ENCODE results near the gene PARD3B. TPM values are rescaled to one million over a fixed set of nuclear protein-coding genes. Genes with fewer than 3 reads are reported as not detected.

PARD3B gene
- total and polyA plus RNA-seq, 2 donors from 2014 or later: 5.3 to 29.6 TPM

DNA sequence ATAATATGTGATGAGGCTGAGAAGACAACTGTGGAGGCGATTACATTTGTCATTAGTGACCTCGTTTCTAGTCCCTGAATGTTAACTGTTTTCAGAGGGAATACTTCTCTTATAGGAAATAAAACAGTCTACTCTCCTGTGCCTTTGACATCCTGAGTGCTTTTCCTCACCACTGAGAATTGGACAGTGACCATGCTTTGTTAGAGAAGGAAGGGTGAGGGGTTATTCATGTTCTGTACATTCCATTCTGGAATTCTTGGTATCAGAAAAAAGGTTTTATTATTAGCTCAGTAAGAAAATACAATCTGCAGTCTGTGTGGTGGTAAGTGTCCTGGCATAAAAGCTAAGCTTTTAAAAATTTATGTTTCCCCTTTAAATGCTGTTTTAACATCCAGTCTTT is 58.8 kb downstream of the PARD3B start:
- no peaks in the 10 kb centered on the region for H3K9me3 ChIP-seq (ENCODE audit: control insufficient read depth in 2 of 3, insufficient read depth in 1 of 3, low read length in 3 of 3)
- DNase-seq: peak in 1 of 5 donors; percentile 49
- intact Hi-C loops (cut with DNase I): no loop called here

DNA sequence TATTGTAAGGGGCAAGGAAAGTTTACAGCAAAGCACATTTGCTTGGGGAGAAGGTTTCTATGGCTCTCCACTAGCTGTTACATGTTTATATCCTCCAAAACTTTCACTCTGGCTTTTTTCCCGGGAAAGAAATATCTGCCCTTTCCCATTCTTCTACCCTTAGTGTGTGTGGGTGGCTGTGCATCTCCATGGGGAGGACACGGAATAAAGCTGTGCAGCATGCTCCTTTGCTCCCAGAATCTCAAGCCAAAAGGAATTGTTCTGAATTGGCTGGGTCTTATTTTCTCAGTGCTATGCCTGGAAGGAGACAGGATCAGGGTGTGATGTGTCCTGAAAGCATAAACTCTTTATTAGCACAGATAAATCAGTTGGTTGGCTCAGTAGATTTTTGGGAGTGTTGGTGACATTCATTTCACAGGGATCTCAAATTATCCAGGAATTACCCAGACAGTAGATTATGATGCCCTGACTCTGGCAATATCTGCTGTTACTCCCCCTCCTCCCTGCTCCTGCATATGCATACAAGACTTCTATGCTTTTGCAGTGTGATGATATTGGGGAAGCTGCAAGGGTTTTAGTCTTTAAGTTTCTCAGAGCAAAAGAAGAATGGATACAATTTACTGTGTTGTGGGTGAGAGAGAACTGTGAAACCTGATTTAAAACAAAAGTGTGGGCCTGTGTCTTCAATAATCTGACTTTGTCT is 63.1 kb downstream of the PARD3B start:
- Histone ChIP-seq H3K9ac (ENCODE audit: low read length in 3 of 3) (no peak overlapping the region), H3K9me3 (ENCODE audit: control insufficient read depth in 2 of 3, insufficient read depth in 1 of 3, low read length in 3 of 3) (no peaks in the 10 kb centered on the region), H3K27ac (ENCODE audit: low read depth in 2 of 2, low read length in 2 of 2) (no peak overlapping the region), H3K4me1 (ENCODE audit: control insufficient read depth in 2 of 3, insufficient read depth in 2 of 3, low read depth in 1 of 3, low read length in 3 of 3) (peaks cover 5 to 10% (median 8%) of the 10 kb centered on the region in 3 donors), H3K27me3 (ENCODE audit: control insufficient read depth, insufficient read depth, low read length) (no peaks in the 10 kb centered on the region), H3K4me3 (ENCODE audit: low read length in 3 of 3) (no peak overlapping the region), H3K36me3 (ENCODE audit: control insufficient read depth in 2 of 3, insufficient read depth in 3 of 3, low read length in 3 of 3) (no peaks in the 10 kb centered on the region)
- FAIRE-seq: no peak
- DNase-seq: peak in 4 of 5 donors; percentile 25 to 83 (median 52)
- intact Hi-C loops (cut with DNase I): no loop called here
- TF ChIP-seq, protein P1, sequence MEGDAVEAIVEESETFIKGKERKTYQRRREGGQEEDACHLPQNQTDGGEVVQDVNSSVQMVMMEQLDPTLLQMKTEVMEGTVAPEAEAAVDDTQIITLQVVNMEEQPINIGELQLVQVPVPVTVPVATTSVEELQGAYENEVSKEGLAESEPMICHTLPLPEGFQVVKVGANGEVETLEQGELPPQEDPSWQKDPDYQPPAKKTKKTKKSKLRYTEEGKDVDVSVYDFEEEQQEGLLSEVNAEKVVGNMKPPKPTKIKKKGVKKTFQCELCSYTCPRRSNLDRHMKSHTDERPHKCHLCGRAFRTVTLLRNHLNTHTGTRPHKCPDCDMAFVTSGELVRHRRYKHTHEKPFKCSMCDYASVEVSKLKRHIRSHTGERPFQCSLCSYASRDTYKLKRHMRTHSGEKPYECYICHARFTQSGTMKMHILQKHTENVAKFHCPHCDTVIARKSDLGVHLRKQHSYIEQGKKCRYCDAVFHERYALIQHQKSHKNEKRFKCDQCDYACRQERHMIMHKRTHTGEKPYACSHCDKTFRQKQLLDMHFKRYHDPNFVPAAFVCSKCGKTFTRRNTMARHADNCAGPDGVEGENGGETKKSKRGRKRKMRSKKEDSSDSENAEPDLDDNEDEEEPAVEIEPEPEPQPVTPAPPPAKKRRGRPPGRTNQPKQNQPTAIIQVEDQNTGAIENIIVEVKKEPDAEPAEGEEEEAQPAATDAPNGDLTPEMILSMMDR (IDR thresholded peaks at IDR 0.05; ENCODE audit: borderline replicate concordance, extremely low read depth, insufficient read depth): no peak

More for the DNA sequence above, 58.8 kb downstream of the PARD3B start:
- Histone ChIP-seq H3K4me1 (ENCODE audit: control insufficient read depth in 2 of 3, insufficient read depth in 2 of 3, low read depth in 1 of 3, low read length in 3 of 3) (peaks cover 5 to 10% (median 6%) of the 10 kb centered on the region in 3 donors), H3K9ac (ENCODE audit: low read length in 3 of 3) (no peak overlapping the region), H3K36me3 (ENCODE audit: control insufficient read depth in 2 of 3, insufficient read depth in 3 of 3, low read length in 3 of 3) (no peaks in the 10 kb centered on the region), H3K4me3 (ENCODE audit: low read length in 3 of 3) (no peak overlapping the region), H3K27ac (ENCODE audit: low read depth in 2 of 2, low read length in 2 of 2) (no peak overlapping the region), H3K27me3 (ENCODE audit: control insufficient read depth, insufficient read depth, low read length) (no peaks in the 10 kb centered on the region)
- no peak for FAIRE-seq
- TF ChIP-seq, protein P1 (IDR thresholded peaks at IDR 0.05; ENCODE audit: borderline replicate concordance, extremely low read depth, insufficient read depth): no peak

DNA sequence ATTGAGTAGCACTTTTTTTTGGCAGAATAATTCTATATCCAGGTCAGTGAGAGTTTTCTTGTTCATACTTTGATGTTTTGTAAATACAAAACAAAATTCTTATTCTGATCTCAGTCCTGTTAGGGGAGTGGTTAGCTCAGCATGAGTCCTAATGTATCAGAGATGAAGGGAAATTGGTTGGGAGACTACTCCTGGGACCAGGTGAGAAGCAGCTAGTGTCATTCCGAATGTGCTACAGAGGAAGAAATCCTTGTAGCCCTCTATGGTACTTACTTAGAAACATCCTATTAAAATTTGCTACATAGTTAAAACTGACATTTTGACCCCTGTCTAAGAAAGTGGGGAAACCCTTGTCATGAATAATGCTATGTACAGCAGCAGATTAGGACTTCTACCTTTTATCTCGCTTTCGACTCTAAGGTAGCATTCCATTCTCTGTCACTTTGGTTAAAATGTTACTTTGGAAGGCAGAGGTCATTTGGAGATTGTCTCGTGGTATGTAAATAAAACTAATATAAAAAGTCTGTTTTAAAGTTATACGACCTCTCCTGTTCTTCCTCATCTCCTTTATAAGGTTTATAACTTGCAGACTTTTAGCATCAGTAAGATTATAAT is 65.8 kb downstream of the PARD3B start:
- Histone ChIP-seq H3K9ac (ENCODE audit: low read length in 3 of 3) (no peak overlapping the region), H3K9me3 (ENCODE audit: control insufficient read depth in 2 of 3, insufficient read depth in 1 of 3, low read length in 3 of 3) (no peaks in the 10 kb centered on the region), H3K27ac (ENCODE audit: low read depth in 2 of 2, low read length in 2 of 2) (no peak overlapping the region), H3K4me1 (ENCODE audit: control insufficient read depth in 2 of 3, insufficient read depth in 2 of 3, low read depth in 1 of 3, low read length in 3 of 3) (peaks cover 5 to 8% (median 6%) of the 10 kb centered on the region in 3 donors), H3K4me3 (ENCODE audit: low read length in 3 of 3) (no peak overlapping the region), H3K36me3 (ENCODE audit: control insufficient read depth in 2 of 3, insufficient read depth in 3 of 3, low read length in 3 of 3) (no peaks in the 10 kb centered on the region), H3K27me3 (ENCODE audit: control insufficient read depth, insufficient read depth, low read length) (no peaks in the 10 kb centered on the region)
- FAIRE-seq (peak; percentile 60), DNase-seq (peak in 2 of 5 donors; percentile 27 to 34)
- TF ChIP-seq, protein P1 (IDR thresholded peaks at IDR 0.05; ENCODE audit: borderline replicate concordance, extremely low read depth, insufficient read depth): no peak
- intact Hi-C loops (cut with DNase I): no loop called here
